GM19023 (cell line): ENCODE measurements around the gene ATP9B.
A peak's percentile ranks its signal among the peaks of the same experiment; 100 is the strongest.
"Not testable (repeated sequence)": the region's sequence is repeated elsewhere in the genome, so short reads cannot be mapped to it uniquely, and the experiment has no call there.

Source experiments
- ATAC-seq: cut with Tn5 transposase; IDR thresholded peaks from one replicate; pipeline ENCODE4 v1.9.1; 2021; ENCODE audit warnings: mild to moderate bottlenecking, moderate library complexity; ENCODE audit not compliant: unreplicated experiment

The ATP9B gene

DNA sequence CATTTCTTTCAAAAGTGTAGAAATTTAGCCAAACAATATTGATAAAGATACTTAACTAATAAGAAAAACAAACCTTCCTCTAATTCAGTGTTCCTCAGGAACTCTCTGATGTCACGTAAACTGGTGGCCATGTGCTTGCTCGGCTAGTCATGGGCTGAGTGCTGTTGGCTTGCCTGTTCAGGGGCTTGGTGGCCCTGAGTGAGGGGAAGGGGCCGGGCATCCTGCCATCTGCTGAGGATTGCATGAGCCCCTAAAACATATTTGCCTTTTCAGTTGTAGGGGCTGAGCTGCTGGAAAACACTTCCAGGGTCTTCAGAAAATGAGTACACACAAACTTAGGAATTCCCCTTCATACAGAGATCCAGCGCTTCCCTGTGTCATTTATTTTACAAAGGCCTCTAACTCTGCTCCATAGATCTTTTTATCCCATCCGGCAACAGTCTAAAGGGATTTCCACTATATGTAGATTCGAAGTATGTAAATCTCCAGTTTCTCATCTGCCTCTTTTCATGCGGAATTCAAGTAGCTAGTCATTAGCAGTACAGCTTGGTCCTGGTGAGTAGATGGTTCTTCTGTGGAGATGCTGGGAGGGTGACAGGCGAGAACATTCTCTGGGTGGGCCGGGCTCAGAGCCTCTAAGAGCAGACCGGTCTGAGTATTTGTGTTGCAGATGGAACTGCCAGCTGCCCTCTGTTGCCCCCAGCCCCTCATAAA is 306.4 kb downstream of the ATP9B start:
- no peak for ATAC-seq

DNA sequence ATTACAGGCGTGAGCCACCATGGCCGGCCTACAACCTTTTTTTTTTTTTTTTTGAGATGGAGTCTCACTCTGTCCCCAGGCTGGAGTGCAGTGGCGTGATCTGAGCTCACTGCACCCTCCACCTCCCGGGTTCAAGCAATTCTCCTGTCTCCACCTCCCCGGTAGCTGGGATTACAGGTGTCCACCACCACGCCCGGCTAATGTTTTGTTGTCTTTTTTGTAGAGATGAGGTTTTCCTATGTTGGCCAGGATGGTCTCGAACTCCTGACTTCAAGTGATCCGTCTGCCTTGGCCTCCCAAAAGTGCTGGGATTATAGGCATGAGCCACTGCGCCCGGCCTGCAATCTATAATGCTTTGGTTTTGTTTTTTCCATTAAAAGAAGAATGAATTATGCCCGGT is 307.5 kb downstream of the ATP9B start:
- ATAC-seq, result not testable (repeated sequence)

DNA sequence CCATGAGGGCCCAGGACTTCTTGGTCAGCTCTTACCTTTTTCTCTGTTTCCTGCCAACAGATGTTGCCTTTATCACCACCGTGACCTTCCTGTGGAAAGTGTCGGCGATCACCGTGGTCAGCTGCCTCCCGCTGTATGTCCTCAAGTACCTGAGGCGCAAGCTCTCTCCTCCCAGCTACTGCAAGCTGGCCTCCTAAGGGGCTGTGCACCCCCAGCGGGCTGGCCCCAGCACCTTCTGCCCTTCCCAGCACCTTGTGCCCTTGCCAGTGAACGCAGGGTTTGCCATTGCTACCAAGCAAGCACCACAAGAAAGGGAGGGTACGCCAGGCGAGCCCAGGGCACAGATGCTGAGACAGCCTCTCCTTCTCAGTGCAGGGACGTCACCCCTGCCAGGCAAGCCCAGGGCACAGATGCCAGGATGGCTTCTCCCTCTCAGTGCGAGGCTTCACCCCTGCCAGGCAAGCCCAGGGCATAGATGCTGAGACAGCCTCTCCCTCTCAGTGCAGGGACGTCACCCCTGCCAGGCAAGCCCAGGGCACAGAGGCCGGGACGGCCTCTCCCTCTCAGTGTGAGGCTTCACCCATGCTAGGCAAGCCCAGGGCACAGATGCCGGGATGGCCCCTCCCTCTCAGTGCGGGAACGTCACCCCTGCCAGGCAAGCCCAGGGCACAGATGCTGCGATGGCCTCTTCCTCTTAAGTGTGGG is 308.1 kb downstream of the ATP9B start:
- ATAC-seq, result no peak

DNA sequence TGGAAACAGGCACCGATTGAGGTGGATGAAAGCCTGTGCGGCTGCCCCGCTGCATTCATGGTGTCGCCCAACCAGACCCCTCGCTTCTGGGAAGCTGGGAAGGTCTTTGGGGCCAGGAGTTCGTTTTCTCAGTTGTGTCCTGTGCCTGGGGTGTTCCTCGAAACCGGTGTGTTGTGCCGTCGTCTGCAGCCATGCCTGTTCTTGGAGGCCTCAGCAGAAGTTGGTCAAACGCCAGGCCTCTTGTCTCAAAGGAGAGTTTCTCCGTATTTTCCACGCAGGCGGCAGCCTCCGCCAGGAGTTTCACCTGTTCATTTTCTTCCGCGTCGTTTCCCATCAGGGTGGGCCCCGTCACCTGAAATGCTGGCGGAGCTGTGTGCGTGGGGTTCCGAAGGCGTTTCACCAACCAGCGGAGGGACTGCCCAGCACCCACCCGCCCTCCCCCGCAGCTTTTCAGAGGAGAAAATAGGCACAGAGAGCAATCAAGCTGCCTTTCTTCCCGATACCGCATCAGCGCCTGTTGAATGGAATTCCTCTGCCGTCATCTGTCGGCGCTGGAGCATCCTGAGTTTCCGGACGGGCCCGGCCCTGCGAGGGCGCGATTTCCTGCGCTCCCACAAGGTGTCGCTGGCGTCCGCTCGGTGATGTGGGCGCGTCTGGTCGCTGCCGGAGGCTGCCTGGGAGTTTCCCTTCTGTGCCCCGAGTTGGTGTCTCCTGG is 309.5 kb downstream of the ATP9B start:
- ATAC-seq, result peak; percentile 51

DNA sequence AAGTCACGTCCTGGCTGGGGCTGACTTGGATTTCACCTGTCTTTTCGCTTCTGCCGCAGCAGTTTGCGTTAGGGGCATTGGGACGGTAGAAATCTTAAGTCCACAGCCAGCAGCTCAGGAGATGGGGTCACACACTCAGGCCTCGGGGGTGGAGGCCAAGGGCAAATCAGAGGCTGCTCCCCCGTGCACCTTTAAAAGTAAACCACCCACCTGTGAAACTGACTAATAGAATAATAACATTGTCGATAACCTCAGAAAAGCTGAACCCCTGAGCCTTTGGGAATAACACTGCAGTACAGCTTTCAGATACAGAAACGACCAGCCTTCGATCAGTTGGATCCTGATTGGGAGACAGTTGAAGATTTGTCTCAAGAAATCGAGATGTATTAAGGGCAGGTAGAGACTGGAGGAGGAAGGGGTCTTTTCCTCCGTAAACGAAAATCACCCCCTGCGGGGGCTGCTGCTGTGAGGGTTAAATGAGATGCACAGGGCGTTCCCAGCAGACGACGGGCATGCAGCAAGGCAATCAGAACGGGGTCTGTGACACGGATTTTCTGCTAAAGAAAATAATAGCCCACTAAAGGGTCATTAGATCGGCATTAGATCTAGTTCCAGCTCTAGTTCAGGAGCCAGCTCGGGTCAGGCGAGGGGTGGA is 310.2 kb downstream of the ATP9B start:
- ATAC-seq, result no peak

DNA sequence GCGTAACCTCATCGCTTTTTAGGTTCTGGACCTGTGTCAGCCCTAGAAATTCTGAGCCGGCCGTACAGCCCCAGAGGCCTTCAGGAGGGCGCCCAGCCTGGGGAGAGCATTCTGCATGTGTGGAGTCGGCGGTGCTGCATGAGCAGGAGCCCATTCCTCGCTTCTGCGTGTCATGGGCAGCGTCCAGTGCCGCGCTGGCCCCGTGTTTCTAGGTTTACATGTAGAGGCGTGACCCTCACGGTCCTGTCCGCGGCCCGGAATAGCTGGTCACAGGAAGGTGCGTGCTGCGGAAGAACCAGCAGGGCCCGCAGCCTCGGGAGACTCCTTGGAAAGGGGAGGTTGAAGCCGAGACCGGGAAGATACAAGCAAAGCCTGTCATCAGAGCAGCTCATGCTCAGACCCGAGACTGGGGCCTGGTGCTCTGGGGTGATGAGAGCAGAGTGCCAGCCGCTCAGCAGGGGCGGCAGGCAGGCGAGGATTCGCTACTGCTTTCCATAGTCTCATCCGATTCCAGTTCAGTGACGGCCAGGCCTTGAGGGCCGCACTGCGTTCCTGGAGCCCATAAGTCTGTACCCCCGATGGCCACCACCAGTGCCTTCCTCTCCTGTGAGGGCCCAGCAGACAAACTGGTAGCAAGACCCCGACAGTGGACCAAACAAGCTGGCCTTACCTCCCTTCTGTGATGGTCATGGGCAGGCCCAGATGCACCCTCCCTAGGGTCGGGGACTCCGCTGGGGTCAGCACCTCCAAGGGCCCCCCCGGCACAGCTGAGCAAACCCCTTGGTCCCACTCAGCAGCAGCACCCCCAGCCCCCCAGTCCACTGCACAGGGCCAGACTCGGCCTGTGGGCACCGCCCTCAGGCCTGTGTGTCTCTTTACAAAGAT is 311.0 kb downstream of the ATP9B start:
- ATAC-seq, result no peak

DNA sequence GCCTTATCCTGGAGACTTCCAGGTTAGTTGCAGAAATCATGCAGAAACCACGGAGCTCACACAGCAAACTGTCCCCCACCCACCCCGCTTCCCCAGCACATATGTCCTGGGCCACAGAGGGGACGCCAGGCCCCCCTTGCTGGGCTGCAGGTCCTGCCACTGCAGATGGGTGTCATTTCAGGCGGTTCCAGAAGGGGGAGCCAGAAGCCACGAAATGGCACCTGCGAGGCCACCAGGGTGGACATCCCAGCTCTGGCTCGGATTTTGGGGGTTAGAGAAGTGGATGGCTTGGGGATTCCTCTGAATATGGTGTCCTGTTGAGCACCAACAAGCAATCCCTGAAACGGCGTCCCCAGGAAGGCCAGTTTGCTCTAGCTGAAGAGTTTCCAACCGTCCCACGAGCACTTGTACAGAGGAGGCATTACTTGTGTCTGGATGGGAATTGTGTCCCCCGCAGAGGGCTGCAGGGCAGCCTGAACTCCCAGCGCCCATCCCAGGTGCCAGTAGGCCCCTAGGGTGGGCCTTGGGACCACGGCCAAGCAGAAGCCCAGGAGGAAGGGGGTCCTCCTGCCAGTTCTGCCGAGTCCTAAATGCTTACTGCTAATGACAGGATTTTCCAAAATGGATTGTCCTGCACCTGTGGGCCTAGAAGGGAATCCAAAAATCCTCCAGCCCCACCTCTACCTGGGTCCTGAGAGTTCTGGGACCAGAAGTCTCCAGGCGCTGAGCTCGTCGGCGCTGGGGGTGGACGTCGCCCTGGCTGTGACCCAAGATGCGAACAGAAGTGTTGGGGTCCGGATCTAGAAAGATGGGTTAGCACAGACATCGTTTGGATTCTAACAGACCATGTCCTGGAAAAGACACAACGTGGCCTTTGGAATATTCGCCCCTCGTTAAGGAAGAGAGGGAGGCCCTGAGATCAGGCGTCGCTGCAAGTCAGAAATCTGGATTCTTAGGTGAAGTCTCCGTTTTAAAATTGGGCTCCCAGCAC is 311.9 kb downstream of the ATP9B start:
- no peak for ATAC-seq

DNA sequence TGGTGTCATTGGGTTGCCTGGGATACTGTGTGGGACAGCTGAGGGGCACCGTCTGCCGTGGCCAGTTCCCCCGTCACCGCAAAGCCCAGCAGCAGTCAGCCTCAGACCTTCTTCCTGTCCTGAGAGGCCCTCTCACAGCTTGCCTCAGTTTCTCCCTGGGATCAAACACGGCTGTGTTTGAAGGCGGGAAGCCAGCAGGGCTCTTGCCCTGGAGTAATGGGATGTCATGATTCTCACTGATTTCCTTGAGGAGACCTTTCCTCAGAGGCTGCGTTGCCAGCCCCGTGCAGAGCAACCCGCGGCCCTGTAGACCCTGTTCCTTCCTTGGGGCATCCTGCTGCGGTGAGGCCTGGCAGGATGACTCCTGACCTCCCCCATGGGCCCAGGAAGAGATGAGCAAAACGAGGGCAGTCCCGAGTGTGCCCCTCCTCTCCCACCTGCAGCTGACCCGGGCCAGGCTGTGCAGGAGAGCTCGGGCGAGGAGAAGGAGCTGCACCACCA is 312.7 kb downstream of the ATP9B start:
- ATAC-seq, result no peak

DNA sequence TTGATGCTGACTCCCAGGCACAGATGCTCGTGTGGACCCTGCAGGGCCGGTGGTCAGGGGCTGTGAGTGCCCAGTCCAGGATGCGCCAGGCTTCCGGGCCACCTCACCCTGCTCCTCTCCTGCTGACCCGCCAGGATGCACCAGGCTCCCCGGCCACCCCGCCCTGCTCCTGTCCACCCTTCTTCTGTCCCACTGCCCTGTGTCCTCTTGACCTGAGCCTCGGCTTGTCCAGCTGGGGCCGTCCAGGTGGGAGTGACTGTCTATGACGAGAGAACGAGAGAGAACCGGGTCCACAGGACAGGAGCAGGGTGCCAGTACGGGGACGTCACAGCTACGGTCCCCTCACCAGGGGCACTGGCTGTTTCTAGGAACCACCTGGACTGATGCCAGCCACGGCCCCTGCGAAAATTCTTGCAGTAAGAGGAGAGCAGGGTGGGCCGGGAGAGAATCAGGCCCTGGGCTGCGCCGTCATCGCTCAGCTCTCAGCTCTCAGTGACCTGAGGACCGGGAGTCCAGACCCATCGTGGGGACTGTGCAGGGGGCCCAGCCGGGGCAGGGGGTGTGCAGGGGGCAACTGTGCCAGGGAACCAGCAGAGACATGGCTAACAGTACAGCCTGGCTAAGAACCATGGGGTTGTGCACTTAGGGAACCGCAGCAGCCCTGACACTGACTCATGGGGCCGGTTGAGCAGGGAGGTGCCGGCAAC is 313.6 kb downstream of the ATP9B start:
- ATAC-seq, result no peak

DNA sequence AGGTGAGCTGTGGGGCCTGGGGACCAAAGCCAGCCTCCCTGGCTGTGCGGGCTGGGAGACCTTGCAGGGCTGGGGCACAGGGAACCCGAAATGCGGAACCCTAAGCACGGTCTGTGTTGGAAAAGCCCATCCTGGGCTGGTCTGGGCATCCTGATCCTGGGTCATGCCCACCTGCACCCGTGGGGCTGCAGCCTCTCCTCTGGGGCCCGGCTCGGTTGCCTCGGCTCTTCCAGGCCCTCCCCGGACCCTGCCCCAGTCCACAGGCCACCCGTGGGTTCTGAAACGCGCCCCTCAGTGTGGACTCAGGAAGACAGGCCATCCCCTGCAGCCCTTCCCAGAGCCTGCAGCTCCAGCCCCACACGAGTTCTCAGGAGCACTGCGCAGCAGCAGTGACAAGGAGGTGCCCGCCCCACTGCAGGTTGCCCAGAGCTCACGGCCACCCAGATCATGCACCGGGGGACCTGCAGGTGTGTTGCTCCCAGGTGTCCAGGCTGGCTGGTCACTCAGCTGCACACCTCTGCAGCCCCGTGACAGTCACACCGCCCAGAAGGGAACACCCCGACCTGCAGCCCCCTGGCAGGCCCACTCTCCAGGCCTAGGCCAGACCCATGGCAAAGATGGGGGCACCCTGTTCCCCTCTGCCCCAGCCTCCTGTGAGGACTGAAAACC is 314.3 kb downstream of the ATP9B start:
- no peak for ATAC-seq

DNA sequence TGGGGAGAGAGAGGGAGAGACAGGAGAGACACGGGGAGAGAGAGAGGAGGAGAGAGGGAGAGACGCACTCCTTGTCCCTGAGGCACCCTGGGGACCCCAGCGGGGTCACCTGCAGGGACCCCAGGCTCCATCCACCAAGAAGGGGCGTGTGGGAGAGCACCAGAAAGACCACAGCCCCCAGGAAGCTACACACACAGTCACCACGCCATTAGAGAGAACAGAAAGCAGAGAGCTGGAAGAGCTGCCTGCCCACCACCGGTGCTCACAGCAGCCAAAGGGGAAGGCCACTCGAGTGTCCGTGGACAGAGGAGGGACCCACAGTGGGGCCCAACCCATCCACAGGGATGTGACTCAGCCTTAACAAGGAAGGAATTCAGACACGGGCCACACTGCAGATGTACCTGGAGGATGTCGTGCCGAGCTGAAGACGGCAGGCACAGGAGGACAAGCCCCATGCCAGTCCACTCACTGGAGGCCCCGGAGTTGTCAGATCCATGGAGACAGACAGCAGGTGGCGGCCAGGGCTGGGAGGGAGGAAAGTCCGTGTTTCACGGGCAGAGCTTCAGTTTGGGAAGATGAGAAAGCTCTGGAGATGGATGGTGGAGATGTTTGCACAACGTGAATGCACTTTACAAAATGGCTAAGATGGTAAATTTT is 315.1 kb downstream of the ATP9B start:
- no peak for ATAC-seq

DNA sequence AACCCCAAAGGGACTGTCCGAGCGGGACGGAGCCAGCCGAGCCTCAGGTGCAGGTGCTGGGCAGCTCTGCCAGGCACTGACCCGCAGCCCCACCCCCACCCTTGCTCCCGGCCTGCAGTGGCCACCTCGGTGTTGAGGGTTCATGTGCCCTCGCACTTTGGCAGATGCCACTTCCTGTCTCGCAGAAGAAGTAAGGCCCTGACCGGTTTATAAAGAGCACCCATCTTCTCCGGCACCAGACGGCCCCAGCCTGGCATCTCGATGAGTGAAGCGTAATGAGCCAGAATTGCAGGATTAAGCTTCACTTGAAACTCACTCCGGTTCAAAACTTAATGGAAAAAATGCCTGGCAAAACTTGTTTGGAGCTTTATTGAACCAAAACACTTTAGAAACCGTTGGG is 315.6 kb downstream of the ATP9B start:
- ATAC-seq, result no peak

DNA sequence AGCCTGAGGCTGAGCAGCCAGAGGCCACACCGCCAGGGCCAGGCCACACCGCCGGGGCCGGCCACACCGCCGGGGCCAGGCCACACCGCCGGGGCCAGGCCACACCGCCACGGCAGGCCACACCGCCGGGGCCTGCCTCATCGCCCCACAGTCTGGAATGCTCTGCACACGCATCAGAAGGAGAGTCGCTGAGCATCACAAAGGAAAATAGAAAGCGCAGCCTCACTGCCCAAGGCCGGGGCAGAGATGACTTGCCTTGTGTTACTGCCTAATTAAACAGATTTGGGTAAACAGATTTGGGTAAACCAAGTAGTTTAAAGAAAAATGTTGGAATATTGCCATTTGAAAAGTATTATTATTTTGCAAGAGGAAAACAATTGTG is 316.1 kb downstream of the ATP9B start:
- ATAC-seq, result no peak

DNA sequence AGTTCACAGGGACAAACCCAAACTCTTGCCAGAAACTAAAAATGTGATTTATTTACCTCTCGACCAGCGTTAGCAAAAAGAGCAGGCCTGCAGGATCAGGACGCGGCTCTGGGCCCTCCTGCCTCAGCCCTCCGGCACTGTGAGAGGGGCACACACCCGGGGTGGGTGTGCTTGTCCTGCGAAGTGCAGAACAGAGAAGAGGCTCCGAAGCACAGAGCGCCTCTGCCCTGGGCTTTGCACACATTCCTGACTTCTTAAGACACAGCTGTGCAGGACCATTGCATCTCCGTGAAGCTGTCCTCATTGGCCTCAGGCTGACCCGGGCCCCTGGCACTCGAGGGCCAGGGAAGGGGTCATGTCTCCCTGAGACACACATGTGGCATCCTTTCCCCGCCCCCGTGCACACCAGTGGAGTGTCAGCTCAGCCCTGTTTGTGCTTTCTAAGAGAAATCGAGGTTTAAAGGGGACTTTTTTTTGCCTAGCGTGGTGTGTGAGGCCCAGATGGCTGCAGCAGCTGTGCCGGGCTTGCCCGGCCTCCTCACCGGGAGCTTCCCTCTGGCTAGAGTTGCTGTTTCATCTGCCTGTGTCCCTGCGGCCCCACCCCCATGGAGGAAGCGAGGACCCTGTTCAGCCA is 316.6 kb downstream of the ATP9B start:
- ATAC-seq, result no peak

DNA sequence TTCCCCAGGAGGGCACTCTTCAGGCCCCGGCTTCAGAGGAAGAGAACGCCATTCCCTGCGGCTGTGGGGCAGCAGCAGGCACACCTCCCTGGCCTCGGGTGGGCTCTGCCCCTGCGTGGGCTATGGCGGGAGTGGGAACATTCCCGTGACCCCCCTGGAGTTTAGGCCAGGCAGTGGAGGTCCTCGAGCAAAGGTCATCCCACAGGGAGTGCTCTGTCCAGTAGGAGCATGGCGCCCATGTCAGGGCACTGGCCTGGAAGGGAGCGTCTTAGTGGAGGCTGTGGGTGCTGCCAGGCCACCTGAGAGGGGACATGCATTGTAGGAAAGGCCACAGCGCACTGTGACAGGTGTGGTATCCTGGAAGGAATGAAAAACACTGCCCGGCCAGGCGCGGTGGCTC is 317.4 kb downstream of the ATP9B start:
- ATAC-seq, result no peak

DNA sequence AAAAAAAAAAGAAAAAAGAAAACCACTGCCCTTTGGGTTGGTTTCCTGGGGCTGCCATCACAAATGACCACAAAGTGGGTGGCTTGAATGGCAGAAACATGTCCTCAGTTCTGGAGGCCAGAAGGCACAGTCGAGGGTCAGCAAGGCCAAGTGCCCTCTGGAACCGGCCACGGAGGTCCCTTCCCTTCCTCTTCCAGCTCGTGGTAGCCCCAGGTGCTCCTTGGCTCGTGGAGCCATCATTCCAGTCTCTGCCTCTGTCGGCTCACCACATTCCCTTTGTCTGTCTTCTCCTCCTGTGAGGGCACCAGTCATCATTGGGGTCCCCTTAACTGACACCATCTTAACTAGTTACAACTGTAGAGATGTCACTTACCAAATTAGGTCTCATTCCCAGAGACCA is 318.0 kb downstream of the ATP9B start:
- no peak for ATAC-seq

DNA sequence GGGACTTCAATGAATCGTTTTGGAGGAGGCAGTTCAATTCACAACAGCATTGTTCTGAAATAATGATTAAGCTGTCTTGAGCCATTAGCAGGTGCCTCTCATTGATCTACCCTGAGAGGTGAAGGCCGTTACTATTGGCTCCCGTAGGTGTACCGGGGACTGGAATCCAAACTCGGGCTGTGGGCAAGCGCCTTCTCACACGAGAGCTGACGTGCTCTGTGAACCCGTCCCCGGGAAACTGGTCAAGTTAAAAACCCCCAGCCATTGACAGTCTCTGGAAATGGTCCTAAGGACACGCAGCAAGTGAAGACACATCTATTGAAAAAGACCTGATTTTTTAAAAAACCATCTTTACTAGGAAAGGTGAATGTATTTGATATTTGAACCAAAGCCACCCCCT is 318.4 kb downstream of the ATP9B start:
- no peak for ATAC-seq
